Lung (tissue), 12 donors: ENCODE measurements around the gene BNIP5. TPM values are rescaled to one million over a fixed set of nuclear protein-coding genes. Genes with fewer than 3 reads are reported as not detected.

ENCODE experiments used
- ATAC-seq: fragments of 200-7000 bp; cut with Tn5 transposase; one replicate; pipeline ENCODE4 v1.9.1; 2020; ENCODE audit warnings: moderate number of reproducible peaks; ENCODE audit not compliant: insufficient read depth, low FRiP score
- DNase-seq, 3 donors: peaks; one replicate each; pipeline ENCODE4 v3.0.0-alpha.2; 2013 to 2017
- H3K27ac ChIP-seq, 2 donors: one replicate each; pipeline ENCODE4 v1.5.1; 2013; ENCODE audit warnings: mild to moderate bottlenecking in 2 of 2, moderate library complexity in 2 of 2, control low read depth in 1 of 2, inconsistent platforms in 1 of 2, low read depth in 1 of 2, low read length in 1 of 2
- H3K27me3 ChIP-seq, 3 donors: one replicate each; pipeline ENCODE4 v1.5.1; 2013; ENCODE audit warnings: low read length in 2 of 3; ENCODE audit not compliant: control insufficient read depth in 3 of 3, insufficient read depth in 3 of 3
- H3K36me3 ChIP-seq, 4 donors: one replicate each; pipeline ENCODE4 v1.5.1; 2013; ENCODE audit warnings: low read length in 4 of 4, mild to moderate bottlenecking in 1 of 4, moderate library complexity in 1 of 4; ENCODE audit not compliant: control insufficient read depth in 4 of 4, insufficient read depth in 4 of 4
- H3K4me1 ChIP-seq, 5 donors: one replicate each; pipeline ENCODE4 v1.5.1; 2013; ENCODE audit warnings: low read length in 5 of 5, mild to moderate bottlenecking in 2 of 5, moderate library complexity in 1 of 5; ENCODE audit not compliant: control insufficient read depth in 5 of 5, insufficient read depth in 5 of 5
- H3K4me3 ChIP-seq: one replicate; pipeline ENCODE4 v1.5.1; 2013; ENCODE audit warnings: mild to moderate bottlenecking, control low read depth, moderate library complexity
- H3K9ac ChIP-seq, 2 donors: one replicate each; pipeline ENCODE4 v1.5.1; 2013; ENCODE audit warnings: low read length in 2 of 2, control low read depth in 1 of 2; ENCODE audit not compliant: insufficient read depth in 1 of 2
- H3K9me3 ChIP-seq, 4 donors: one replicate each; pipeline ENCODE4 v1.5.1; 2013; ENCODE audit warnings: low read length in 3 of 4, mild to moderate bottlenecking in 1 of 4, moderate library complexity in 1 of 4; ENCODE audit not compliant: control insufficient read depth in 4 of 4, insufficient read depth in 3 of 4
- CTCF ChIP-seq: IDR thresholded peaks from 2 replicates; pipeline ENCODE4 v1.5.1; 2012; ENCODE audit warnings: mild to moderate bottlenecking; ENCODE audit errors: control extremely low read depth, extremely low read depth
- WGBS, 2 donors: extraction: QIAGEN DNeasy Blood & Tissue Kit; methylation state at CpG; one replicate each; pipeline ENCODE4 v1.1.7; 2013; 5-methylcytosine and 5-hydroxymethylcytosine counted together
- polyA plus RNA-seq, 2 donors: library from polyadenylated mRNA; stranded (reverse); fragments of 200-250 nt; gene quantifications; one replicate each; pipeline ENCODE4 v1.2.1, GENCODE V29; 2013
- total RNA-seq, 2 donors: library from RNA; depleted of rRNA in 1 of 2; stranded (reverse); fragments of >200 nt in 1 of 2; gene quantifications; one replicate each; pipeline ENCODE4 v1.2.1, GENCODE V29; 2014 to 2021
- donor health status: control.
- donor health status: control.
- donor health status: Bipolar disorder and iron deficiency.
- donor health status: healthy.
- donor health status: DM: yes; HTN: yes; CAD: no.

The BNIP5 gene
- total and polyA plus RNA-seq, 4 donors, result 0.02 to 0.09 (median 0.06) TPM; not detected in 1

GRCh38 chr6:36308514-36308913 lies 28.2 kb downstream of the BNIP5 start:
- ATAC-seq (no peak), DNase-seq (no peak)
- TF ChIP-seq CTCF, result no peak
- Histone ChIP-seq H3K9ac (no peak overlapping the region), H3K27ac (no peak overlapping the region), H3K9me3 (no peaks in the 10 kb centered on the region), H3K27me3 (no peaks in the 10 kb centered on the region), H3K4me1 (peaks cover 0 to 10% (median 0%) of the 10 kb centered on the region in 5 donors), H3K4me3 (no peak overlapping the region), H3K36me3 (no peaks in the 10 kb centered on the region)
- 97% methylated on average over 5 of the region's 5 CpGs for WGBS, 2 donors

GRCh38 chr6:36306375-36306774 lies 30.3 kb downstream of the BNIP5 start:
- no peak for DNase-seq
- no peak for TF ChIP-seq CTCF
- Histone ChIP-seq H3K4me3 (no peak overlapping the region), H3K4me1 (peaks cover 0 to 6% (median 0%) of the 10 kb centered on the region in 5 donors), H3K36me3 (no peaks in the 10 kb centered on the region), H3K9ac (no peak overlapping the region), H3K27ac (no peak overlapping the region), H3K27me3 (no peaks in the 10 kb centered on the region), H3K9me3 (no peaks in the 10 kb centered on the region)
- no peak for ATAC-seq
- 36 to 77% methylated on average over 7 of the region's 7 CpGs for WGBS, 2 donors

- Histone ChIP-seq H3K27ac (no peak overlapping the region), H3K27me3 (no peaks in the 10 kb centered on the region), H3K9ac (no peak overlapping the region), H3K36me3 (no peaks in the 10 kb centered on the region), H3K4me1 (peaks cover 0 to 6% (median 0%) of the 10 kb centered on the region in 5 donors), H3K4me3 (no peak overlapping the region), H3K9me3 (no peaks in the 10 kb centered on the region)
- no peak for TF ChIP-seq CTCF
- WGBS, 2 donors, result 91 to 93% methylated on average over 11 of the region's 11 CpGs
- DNase-seq (no peak), ATAC-seq (no peak)
These were observed 30.8 kb downstream of the BNIP5 start for GRCh38 chr6:36305885-36306284.
